Stimulated activated CD8-positive, alpha-beta memory T cell treated with anti-CD3 and anti-CD28 coated beads, Interleukin-12 subunit alpha, Interleukin-12 subunit beta, amount 100 ng/mL, for 1 hour (primary cell): Measurements from ENCODE around the gene IDE.

ENCODE experiments used
- DNase-seq: peaks from one replicate; pipeline ENCODE4 v3.0.0-alpha.2; 2020; ENCODE audit warnings: low read depth

The IDE gene

DNA sequence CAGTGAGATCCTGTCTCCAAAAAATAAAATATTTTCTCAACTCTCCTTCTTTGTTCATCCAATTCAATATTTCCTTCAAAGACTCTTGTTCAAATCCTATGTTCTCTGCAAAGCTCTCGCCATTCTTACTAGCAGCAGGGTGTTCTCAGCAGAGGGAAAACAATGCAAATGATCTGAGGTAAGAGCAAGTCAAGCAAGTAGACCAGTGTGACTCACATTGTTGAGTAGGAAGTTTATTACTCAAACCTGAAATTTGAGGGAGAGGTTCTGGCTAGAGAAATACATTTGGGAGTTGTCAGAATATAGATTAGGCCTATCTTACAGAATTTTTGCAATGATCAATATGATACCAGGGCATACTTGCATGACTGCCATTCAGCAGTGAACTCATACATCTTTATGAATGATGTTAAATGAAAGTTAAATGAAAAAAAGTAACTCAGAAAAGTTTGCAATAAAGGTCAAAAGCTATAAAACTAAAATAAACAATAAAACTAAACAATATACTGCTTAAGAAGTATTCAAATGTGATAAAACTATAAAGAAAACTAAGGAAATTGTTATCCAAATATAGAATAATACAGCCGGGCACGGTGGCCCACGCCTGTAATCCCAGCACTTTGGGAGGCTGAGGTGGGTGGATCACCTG is 5.8 kb downstream of the IDE start:
- no peak for DNase-seq

DNA sequence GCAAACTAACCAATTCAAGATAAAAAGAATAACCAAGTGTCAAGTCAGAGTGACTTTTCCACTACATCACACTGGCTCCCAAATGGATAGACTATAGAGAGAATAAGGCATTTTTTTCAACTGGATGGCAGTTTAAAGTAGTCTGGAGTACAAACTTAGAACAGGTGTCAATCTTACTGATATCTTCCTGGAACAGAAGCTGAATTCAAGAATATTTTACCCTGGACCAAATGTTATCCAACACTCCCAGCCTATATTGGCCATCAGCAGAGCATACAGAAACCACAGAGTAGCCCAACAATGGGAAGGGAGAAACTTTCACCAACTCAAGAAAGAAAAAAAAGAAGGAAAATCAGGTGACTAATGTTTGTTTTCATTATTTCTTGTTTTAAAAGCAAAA is 11.5 kb downstream of the IDE start:
- DNase-seq, result no peak

DNA sequence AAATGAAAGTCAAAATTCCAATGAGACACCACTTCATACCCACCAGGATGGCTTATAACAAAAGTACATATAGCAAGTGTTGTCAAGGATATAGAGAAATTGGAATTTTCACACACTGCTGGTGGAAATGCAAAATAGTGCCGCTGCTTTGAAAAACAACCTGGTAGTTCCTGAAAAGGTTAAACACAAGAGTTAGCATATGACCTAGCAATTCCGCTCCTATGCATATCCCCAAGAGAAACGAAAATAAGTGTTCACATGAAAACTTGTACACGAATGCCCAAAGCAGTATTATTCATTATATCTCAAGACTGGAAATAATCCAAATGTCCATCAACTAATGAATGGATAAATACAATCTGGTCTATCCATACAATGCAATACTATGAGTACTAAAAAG is 14.8 kb downstream of the IDE start:
- DNase-seq, result no peak

DNA sequence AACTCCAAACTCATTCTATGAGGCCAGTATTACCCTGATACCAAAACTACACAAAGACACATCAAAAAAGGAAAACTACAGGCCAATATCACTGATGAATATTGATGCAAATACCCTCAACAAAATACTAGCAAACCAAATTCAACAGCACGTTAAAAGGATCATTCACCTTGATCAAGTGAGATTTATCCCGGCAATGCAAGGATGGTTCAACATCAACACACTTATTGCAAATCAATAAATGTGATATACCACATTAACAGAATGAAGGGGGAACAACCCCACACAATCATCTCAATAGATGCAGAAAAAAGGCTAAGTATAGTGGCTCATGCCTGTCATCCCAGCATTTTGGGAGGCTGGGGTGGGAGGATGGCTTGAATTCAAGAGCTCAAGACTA is 19.9 kb downstream of the IDE start:
- no peak for DNase-seq

DNA sequence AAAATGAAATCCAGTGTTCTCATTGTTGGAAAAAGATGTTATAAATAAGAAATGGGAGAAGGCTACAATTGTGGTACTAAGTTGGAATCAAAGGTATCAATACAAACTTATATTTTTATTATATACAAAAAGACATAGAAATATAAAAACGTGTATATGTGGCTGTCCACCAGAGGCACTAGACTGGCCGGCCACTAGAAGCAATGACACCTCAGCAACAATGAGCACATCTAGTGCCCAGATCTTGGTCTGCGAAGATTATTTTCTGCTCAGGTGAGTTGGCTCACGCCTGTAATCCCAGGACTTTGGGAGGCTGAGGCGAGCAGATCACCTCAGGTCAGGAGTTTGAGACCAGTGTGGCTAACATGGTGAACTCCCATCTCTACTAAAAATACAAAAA is 21.6 kb downstream of the IDE start:
- no peak for DNase-seq

DNA sequence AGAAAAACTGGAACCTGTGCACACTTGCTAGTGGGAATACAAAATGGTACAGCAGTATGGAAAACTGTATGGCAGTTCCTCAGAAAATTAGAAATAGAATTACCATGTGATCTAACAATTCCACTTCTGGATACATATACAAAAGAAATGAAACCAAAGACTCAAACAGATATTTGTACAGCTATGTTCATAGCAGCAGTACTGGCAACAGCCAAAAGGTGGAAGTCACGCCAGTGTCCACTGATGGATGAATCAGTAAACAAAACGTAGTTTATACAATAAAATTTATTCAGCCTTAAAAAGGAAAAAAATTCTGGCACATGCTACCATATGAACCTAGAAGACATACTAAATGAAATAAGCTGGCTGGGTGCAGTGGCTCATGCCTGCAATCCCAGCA is 23.0 kb downstream of the IDE start:
- no peak for DNase-seq

DNA sequence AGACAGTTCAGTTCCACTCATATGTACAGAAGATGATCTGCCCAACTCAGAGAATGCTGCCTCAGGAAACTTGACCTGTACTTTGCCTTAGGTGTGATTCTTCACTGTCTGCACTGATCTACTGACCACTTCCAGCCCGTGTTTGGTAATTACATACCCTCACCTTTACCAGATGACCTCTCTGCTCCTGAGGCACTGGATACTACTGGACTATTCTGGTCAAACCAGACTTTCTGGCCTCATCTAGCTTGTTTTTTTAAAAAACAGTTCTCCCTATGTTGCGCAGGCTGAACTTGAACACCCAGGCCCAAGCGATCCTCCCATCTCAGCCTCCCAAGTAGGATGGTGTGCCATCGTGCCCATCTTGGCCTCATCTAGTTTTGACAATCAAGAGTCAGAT is 26.2 kb downstream of the IDE start:
- DNase-seq, result no peak

DNA sequence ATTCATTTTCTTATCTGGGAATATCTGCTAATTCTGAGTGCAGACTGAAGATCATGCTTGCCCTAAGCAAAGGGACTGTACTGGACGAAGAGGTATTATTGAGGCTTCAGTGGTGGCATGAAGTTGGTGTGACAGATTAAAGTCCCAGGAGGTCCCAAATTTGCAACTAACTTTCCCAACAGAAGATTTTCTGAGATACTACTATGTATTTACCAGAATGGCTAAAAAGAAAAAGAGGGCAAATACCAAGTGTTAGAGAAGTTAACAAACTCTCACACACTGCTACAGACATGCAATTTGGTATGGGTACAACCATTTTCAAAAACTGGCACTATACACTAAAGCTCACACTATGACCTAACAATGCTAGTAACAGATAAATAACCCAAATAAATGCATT is 28.3 kb downstream of the IDE start:
- no peak for DNase-seq

DNA sequence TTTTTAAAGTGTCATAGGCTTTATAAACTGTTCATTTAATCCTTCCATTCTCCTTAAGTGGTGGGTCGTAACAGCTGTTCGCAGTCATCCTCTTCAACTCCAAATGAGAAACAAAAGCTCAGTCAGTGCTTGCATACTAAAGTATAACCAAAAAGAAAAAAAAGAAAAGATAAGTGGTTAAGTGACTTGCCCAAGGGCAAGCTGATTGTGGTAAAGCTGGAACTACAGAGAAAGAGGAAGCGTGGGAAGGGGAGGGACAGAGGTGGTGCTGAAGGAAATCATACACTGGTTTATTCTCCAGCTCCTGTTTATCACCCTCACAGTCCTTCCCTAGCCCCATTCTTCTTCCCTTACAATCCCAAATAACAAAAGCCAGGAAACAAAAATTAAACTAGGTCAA is 29.6 kb downstream of the IDE start:
- DNase-seq, result no peak

DNA sequence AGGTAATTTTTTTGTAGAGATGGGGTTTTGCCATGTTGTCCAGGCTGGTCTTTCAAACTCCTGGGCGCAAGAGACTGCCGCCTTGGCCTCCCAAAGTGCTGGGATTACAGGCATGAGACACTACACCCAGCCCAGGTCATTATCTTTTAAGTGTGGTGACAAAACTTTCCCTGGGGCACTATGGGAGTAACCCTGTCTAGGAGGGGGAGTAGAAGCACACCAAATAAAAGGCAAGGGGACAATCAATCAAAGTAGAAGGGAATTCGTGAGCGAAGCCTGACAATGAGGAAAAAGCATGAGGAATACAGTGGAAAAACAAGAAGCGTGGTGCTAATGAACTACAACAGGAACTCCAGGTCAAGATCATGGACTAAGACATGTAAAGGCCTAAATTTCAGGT is 31.4 kb downstream of the IDE start:
- DNase-seq, result no peak

DNA sequence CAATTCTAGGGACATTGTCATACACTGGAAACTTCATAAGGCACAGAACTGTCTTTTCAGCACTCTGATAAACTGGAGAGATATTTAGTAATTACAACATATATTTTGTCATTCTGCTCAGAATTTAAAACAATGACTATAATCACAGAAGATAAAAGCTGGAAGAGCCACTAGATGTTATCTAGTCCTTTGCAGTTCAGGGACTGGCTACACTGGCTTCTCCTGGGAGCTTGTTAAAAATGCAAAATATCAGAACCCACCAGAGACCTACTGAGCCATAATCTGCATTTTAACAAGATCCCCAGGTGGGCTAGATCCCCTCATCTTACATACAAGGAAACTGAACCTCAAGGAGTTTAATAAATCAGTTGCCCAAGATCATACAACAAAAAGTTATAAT is 32.3 kb downstream of the IDE start:
- DNase-seq, result no peak

DNA sequence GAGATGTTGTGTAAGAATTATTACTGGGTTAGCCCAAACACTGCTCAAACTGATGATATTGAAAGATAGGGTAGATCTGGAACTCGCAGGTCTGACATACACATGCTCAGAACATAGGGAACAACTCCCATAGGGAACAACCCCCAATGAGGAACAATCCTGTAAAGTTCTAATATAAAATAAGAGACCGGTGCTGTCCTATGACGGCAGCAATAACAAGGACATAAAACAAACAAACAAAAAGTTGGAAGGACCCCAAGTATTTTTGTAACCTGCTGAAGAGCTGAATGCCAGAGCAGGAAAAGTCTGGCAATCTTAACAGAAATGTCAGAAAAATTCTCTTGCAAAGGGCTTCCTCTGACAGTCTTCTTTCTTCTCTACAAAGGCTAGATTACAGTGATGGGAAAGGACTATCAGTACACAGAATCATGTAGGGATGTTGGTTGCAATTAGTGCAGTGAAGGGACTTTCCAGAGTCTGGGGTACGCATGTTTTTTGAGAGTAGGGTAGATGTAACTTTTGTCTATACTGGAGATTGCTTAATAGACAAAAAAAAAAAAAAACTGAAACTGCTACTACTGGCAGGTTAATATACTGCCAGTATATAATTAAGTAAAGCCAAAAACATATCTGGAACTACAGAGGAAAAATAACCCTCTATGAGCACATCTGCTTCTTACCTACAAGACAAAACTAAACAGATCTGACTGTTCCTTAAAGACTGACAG is 35.5 kb downstream of the IDE start:
- DNase-seq, result no peak

DNA sequence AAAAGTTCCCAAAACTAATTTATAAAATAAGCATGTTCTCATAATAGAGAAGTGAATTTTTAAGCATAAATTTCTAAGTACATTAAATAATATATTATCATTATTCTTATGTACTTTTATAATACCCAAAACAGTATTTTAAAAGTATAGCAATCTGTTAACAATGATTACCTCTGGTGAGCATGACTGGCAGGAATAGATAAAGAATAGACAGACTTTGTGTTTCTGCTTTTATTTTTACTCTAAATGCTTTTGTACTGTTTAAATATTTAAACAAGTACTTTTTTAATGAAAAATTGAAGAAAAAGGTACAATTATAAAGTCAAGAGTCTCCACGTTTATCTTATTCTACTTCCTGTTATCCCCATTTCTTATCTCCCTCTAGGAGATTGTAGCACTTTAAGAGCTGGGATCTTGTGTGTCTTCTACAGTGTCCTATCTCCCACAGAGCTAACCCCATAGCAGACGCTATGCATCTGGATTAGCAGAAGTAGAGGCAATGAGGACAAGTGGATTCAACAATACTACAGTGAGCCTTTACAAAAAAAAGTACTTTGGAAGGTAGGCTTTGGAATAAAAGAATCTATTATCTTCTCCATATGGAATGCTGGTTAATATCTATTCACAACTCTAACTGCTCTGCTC is 42.9 kb downstream of the IDE start:
- no peak for DNase-seq

DNA sequence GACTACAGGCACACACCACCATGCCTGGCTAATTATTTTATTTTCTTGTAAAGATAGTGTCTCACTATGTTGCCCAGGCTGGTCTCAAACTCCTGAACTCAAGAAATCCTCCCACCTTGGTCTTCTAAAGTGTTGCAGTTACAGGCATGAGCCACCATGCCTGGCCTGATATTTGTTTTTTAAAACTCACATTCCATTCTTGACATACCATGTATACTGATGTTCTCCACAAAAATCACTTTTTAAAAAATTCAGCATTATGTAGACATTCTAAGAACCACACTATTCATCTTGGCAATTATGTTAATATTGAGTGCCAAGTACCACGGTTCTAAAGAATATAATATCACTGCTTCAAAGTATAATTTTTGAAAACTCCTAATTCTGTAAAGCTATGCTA is 43.5 kb downstream of the IDE start:
- no peak for DNase-seq

DNA sequence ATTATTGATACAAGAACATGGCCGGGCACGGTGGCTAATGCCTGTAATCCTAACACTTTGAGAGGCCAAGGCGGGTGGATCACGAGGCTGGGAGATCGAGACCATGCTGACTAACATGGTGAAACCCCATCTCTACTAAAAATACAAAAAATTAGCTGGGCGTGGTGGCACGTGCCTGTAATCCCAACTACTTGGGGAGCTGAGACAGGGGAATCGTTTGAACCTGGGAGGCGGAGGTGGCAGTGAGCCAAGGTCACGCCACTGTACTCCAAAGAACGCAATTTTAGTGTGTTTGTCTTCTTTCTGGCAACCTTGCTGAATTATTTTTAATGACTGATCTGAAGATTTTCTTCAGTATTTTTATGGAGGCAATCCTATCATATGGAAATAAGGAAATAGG is 46.2 kb downstream of the IDE start:
- no peak for DNase-seq

DNA sequence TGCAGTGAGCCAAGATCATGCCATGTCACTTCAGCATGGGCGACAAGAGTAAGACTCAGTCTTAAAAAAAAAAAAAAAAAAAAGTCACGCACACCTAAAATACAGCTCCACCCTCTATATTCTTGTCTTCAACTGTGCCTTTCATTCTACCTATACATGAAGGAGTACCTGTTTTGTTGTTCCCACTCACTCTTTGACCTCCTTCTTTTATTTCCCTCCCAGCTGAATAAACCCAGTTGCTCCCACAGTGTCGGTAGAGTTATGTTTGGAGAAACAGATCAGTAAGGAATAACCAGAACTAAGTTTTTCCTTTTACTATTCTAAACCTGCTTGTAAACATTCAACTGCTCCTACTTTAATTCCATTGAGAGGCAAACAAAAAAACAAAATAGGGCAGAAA is 50.3 kb downstream of the IDE start:
- DNase-seq, result no peak

DNA sequence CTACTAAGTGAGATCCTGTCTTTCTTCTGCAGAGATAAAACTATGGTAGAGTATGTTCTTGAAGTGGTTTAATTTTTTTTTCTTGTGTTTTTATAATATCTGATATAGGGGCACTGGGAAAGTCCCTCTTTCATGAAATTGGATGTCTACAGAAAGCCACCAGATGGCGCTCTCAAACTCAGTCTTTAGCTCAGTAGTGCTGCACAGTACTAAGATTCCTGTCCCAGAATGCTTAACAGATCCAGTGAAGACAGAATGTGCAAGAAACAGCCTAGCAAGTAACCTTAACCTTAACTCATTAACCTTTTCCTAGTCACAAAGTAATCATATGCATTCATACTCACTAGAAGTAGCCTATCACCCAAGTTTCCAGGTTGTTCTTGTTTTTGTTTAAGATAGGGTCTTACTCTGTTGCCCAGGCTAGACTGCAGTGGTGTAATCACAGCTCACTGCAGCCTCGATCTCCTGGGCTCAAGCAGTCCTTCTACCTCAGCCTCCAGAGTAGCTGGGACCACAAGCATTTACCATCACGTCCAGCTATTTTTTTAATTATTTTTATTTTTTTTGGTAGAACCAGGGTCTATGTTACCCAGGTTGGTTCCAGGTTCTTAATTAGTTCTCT is 56.7 kb downstream of the IDE start:
- DNase-seq, result peak; percentile 59

DNA sequence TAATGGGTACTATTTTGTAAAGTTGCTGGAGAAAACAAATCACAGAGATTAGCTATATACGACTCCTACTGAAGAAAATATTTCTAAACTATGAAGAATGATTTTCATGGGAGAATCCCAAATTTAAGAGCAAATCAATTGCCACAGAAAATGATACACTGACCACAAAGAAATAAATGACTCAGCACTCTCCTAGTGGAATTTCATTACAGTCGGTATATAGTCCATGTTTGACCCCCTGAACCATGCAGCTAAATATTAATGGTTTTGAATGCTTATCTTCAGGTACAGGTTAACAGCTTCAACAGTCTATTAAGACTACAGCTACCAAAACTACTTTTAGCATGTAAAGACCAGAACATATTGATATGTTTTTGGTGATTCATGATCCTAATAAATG is 65.0 kb downstream of the IDE start:
- no peak for DNase-seq

DNA sequence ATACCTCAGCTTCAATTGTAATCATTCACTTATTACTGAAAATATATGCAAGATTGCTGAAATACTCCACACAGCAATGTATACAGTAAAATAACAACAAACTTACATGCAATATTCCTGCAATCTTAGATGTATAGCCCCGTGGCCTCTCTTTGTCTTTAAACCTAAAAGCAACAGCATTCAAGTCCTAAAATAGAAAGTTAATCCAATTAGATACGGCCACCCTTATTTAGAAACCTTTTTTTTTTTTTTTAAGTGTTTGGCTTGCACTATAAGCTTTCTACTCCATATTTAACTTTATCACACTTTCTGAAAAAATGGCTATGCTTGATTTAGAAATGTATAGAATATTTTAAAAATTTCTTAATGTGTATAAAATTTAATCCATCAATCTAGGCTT is 67.6 kb downstream of the IDE start:
- DNase-seq, result no peak

DNA sequence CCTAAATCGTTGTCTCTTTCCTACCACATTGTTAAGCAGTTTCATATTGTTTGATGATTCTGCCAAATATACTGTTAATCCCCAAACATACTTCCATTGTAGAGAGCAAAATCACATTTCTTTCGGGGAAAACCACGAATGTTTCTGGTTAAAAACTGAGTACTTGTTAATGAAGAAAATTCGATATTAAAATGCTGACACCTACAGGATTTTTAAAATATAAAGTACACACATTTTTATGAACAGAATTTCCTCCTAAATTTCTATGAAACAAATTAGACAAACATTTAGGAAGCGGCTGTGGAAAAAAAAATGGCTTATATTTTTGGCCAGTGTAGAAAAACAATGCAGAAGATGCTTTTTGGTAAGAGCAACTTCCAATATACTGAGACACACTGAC is 68.8 kb downstream of the IDE start:
- DNase-seq, result no peak

DNA sequence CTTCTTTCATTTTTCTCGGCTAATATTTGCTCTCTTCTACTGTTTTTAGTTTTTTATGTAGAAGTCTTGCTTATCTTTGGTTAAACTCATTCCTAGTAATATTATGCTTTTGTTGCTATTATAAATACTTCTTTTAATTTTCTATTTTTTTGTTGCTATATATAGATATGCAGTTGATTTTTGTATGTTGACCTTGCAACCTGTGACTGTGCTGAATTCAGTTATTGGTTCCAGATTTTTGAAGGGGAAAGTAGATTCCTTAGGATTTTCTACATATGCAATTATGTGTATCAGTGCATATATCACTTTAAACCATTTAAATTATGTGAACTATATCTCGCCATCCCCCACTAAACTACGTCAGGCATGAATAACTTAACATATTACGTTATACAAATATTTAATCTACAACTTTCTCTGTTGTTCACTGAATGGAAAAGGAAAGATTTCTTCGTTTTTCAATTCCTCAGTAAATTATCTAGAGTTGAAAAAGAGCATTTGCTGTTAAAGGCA is 71.5 kb downstream of the IDE start:
- no peak for DNase-seq

DNA sequence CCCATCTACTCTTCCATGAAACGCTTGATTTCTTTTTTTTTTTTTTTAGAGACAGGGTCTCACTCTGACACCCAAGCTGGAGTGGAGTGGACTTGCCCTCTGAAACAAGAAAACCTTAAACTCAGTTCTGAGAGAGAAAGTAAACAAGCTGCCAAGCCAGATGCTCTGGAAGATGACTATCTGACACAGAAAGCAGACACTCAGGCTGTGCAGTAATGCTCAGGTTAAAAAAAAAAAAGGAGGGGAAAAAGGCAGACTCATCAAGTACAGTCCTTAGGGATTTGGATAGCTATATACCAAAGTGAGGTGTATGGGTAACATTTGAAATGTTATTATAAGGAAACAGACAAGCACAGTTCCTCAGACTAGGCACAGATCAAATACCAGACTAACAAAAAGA is 80.5 kb downstream of the IDE start:
- no peak for DNase-seq

DNA sequence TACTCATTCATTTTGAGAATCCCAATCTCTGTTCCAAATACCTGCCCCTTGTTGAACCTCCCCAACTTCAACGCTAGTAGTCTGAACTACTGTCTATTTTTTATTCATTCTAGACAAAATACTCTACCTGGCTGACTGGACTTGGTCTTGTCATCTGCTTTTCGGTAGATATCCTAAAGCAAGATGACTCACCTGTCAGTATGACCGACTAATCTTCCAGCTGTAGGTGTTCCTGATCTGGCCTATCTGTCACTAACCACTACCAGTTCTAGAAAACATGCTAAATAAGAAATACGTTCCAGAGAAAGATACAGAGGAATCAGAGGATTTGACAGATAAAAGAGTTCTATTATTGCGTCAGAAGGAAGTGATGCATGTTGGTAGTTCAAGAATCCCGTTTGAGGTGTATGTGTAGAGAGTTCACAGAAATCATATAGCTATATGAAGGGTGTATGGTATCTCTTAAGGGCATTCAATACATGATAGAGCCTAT is 81.1 kb downstream of the IDE start:
- no peak for DNase-seq
